HG02798 (cell line): ENCODE results near the gene NT5DC2.

ENCODE experiments used
- ATAC-seq: cut with Tn5 transposase; IDR thresholded peaks from one replicate; pipeline ENCODE4 v1.9.1; 2021; ENCODE audit warnings: mild to moderate bottlenecking; ENCODE audit not compliant: unreplicated experiment, poor library complexity

The NT5DC2 gene

GRCh38 chr3:52513281-52513680, 20.4 kb downstream of the NT5DC2 start:
- ATAC-seq, result no peak

GRCh38 chr3:52512727-52513126, 20.9 kb downstream of the NT5DC2 start:
- ATAC-seq, result no peak

GRCh38 chr3:52512105-52512504, 21.6 kb downstream of the NT5DC2 start:
- ATAC-seq, result no peak

DNA sequence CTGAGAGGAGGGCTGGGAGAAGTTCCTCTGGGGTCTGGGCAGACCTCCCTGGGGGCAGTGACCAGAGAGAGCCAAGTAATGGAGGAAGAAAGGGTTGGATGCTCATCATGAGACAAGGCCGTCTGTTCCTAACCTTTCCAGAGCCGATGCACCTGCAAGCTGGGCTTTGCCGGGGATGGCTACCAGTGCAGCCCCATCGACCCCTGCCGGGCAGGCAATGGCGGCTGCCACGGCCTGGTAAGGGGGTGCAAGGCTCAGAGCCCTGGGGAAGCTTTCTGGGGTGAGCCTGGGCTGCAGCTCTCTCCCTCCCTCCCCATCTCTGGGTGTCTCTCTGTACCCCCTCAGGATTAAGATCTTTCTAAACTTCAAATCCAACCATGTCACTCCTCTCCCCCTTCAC, 22.1 kb downstream of the NT5DC2 start:
- no peak for ATAC-seq

DNA sequence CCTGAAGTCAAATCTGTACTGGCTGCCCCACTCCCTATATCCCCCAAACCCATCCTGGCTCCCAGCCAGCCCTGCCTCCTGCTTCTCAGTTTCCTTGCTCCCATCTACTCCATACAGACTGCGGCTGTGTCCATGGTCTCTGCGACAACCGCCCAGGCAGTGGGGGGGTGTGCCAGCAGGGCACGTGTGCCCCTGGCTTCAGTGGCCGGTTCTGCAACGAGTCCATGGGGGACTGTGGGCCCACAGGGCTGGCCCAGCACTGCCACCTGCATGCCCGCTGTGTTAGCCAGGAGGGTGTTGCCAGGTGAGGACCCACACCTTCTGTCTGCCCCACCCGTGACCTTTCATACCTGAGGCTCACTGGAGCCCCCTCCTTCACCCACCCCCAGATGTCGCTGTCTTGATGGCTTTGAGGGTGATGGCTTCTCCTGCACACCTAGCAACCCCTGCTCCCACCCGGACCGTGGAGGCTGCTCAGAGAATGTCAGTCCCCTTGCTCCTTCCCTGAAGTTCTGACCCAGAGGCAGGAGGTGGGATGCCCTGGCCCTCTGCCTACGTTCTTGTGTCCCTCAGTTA, 23.8 kb downstream of the NT5DC2 start:
- no peak for ATAC-seq

GRCh38 chr3:52507359-52507758, 26.3 kb downstream of the NT5DC2 start:
- ATAC-seq, result no peak

DNA sequence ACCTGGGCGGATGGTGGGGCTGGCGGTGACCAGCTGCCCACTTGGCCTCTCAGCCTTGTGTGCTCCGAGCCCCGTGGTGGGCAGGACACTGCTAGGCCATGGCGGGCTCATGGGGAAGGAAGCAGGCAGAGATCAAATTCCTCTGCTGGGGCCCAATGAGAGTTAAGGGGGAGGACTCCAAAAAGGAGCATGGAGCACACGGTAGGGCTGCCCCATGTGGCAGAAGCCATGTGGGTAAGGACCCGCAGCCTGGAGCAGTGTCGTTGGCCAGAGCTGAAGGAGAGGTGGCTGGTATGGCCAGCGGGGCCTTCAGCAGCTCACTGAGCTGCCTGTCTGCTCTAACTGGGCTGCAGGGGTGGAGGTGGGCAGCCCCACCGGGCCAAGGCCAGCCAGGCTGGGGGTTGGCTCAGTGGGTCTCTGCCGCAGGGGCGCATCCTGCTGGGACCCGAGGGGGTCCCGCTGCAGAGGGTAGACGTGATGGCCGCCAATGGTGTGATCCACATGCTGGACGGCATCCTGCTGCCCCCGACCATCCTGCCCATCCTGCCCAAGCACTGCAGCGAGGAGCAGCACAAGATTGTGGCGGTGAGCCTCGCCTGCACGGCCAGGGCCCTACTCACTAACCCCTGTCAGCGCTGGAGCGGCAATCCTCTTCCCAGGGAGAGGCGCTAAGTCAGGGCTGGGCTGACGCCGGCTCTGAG, 27.2 kb downstream of the NT5DC2 start:
- ATAC-seq, result no peak

DNA sequence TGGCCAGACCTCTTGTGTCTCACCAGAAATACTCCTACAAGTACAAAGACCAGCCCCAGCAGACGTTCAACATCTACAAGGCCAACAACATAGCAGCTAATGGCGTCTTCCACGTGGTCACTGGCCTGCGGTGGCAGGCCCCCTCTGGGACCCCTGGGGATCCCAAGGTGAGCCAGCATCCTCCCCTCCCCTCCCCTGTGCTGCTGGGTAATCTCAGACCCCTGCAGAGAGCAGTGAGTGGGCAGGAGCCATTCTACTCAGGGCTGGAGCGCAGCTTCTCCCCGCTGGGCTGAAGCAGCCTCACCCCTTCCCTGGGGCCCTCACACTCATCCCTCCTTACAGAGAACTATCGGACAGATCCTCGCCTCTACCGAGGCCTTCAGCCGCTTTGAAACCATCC, 28.7 kb downstream of the NT5DC2 start:
- no peak for ATAC-seq

DNA sequence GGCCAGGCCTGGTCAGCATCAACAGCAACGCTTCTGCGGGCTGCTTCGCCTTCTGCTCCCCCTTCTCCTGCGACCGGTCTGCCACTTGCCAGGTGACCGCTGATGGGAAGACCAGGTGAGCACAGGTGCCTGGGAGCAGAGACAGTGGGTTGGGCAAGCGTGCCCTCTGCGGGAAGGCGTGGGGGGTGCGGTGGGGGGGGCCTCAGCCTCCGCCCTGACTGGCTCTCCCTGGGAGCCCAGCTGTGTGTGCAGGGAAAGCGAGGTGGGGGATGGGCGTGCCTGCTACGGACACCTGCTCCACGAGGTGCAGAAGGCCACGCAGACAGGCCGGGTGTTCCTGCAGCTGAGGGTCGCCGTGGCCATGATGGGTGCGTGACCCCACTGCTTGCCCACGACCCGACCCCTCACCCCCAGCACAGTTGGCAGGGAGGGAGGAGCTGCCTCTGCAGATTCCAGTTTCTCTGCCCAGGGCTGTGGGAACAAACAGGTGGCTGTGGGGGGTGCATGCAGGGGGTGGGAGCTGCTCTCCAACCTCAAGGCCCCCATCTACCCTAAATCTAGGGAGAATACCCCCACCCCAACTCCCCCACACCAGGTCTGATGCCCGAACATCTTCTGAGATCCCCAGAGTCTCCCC, 29.8 kb downstream of the NT5DC2 start:
- ATAC-seq, result no peak

GRCh38 chr3:52502808-52503350, 30.8 kb downstream of the NT5DC2 start:
- no peak for ATAC-seq

DNA sequence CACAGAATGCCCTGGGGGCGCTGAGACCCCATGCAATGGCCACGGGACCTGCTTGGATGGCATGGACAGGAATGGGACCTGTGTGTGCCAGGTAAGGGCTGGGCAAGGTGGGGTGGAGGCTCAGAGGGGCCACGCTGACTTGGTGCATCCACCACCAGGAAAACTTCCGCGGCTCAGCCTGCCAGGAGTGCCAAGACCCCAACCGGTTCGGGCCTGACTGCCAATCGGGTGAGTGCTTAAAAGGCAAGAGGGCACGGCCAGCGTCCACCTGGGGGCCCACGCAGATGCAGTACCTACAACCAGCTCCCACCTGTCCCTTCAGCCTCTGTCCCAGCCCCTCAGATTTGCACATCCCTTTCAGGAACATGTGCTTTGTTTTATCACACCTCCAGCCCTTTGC, 31.7 kb downstream of the NT5DC2 start:
- ATAC-seq, result no peak

GRCh38 chr3:52501046-52501445, 32.6 kb downstream of the NT5DC2 start:
- ATAC-seq, result no peak

DNA sequence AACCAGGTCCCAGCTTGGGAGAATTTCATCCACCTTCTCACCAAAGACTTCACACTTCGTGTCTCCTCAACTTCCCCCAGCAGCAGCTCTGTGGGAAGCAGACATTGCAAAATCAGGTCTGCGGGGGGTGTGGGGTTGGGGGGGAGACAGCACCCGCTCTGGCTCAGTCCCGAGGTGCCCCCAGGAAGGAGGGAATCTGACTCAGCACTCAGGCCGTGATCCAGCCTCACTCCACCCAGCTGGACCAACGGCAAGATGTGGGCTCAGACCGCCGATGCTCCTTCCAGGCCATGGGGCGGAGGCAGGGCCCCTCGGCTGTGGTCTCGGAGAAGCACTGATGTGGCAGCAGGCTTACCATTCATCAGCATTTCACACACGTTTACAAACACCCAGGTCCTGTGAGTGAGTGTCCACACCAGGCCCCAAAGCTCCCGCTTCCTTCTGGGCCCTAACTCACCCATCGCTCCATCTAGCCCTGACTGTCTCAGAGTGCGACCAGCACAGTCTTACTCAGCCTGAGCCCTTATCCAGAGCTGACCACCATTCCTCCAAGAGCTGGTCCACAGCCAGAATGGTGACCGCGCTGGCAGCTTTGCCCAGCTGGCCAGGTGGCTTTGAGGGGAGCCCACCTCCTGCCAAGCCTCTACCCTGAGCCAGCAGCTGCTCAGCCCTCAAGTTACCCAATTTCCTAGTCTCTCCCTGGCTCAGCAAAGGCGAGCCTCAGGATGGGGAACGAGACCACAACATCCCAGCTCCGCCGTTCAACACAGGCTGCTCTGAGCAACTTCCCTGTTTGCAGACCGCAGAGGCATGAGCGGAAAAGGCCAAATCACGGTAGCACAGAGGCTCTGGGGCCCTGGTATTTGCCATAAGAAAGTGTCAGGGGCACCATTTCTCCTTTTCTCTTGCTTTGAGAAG, 35.3 kb downstream of the NT5DC2 start:
- no peak for ATAC-seq

DNA sequence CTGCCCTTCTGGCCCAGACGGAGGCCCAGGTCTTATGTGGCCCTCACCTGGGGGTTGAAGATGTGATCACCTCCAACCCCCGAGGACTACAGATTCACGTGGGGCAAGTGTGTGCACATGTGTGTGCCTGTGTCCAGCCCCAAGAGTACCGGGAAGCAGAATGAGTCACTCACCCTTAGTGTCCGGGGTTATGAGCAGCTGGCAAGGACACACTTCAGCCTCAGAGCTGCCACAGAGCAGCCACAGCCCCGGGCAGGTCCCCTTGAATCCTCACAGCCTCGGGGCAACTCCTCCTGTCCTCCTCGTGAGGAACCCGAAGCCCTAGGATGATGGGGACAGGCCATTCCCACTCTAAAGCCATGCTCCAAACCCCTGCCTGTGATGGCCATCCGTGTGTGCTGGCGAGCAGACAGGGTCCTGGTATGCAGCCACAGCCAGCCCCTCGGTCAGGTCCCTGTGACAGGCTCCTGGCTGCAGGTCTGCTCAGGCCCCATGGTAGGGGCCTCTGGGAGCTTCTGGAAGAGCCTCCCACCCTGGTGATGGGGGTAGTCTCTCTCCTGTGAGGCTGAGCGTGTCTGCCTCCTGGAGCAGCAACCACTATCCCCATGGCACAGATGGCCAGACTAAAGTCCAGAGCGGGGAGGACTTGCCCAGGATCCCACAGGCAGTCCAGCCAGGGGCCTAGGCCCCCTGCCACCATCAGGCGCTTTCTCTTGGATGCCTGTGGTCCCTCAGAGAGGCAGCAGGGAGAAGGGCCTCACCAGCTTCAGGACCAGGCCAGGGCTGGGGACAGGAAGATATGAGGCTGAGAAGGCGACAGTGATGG, 37.7 kb downstream of the NT5DC2 start:
- ATAC-seq, result no peak

- ATAC-seq, result no peak
Measured at GRCh38 chr3:52494886-52495495, 38.7 kb downstream of the NT5DC2 start, which contains the start of gene STAB1. STAB1 (plus strand) TSS chr3:52495338; CDS start chr3:52495414, 76 bp downstream.

- ATAC-seq, result no peak
Measured at GRCh38 chr3:52494445-52494844, 39.2 kb downstream of the NT5DC2 start.

GRCh38 chr3:52493232-52494017, 40.2 kb downstream of the NT5DC2 start:
- ATAC-seq, result no peak

DNA sequence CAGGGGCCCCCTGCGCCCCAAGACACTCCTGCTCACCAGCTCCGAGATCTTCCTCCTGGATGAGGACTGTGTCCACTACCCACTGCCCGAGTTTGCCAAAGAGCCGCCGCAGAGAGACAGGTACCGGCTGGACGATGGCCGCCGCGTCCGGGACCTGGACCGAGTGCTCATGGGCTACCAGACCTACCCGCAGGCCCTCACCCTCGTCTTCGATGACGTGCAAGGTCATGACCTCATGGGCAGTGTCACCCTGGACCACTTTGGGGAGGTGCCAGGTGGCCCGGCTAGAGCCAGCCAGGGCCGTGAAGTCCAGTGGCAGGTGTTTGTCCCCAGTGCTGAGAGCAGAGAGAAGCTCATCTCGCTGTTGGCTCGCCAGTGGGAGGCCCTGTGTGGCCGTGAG, 41.6 kb downstream of the NT5DC2 start:
- no peak for ATAC-seq
